Non-pigmented ciliary epithelial cell (primary cell): Measurements from ENCODE around the gene P2RY12.

Experiments used
- DNase-seq: peaks from one replicate; pipeline ENCODE4 v3.0.0-alpha.2; 2010; ENCODE audit warnings: low read depth

P2RY12 gene

GRCh38 chr3:151345859-151346258 is 38.7 kb downstream of the P2RY12 start:
- DNase-seq, result peak; percentile 34

- no peak for DNase-seq
Observed at GRCh38 chr3:151331696-151332095, 52.9 kb downstream of the P2RY12 start.

GRCh38 chr3:151330899-151331298 is 53.7 kb downstream of the P2RY12 start:
- DNase-seq, result no peak

GRCh38 chr3:151330379-151330778 is 54.2 kb downstream of the P2RY12 start:
- no peak for DNase-seq

- no peak for DNase-seq
Observed at GRCh38 chr3:151329363-151329762, 55.2 kb downstream of the P2RY12 start, which contains the start of gene P2RY13. Gene P2RY13 (minus strand): TSS chr3:151329549. CDS start chr3:151329528, 21 bp downstream.

- no peak for DNase-seq
Observed at GRCh38 chr3:151328298-151328995, 56.1 kb downstream of the P2RY12 start.

GRCh38 chr3:151327571-151328198 is 56.9 kb downstream of the P2RY12 start:
- no peak for DNase-seq

- no peak for DNase-seq
Observed at GRCh38 chr3:151322511-151322910, 62.0 kb downstream of the P2RY12 start.

GRCh38 chr3:151321526-151321925 is 63.0 kb downstream of the P2RY12 start:
- DNase-seq, result no peak

- DNase-seq, result no peak
Observed at GRCh38 chr3:151320131-151320530, 64.4 kb downstream of the P2RY12 start.

- DNase-seq, result no peak
Observed at GRCh38 chr3:151319628-151320027, 64.9 kb downstream of the P2RY12 start.

- DNase-seq, result no peak
Observed at GRCh38 chr3:151318991-151319390, 65.6 kb downstream of the P2RY12 start.

- no peak for DNase-seq
Observed at GRCh38 chr3:151318313-151318712, 66.2 kb downstream of the P2RY12 start.

GRCh38 chr3:151316267-151316991 is 68.1 kb downstream of the P2RY12 start, which contains the start of gene GPR87:
Gene GPR87 (minus strand): TSS chr3:151316820. CDS start chr3:151300100, 16,720 bp downstream.
- DNase-seq, result no peak

GRCh38 chr3:151315846-151316245 is 68.7 kb downstream of the P2RY12 start:
- DNase-seq, result no peak

- peak; percentile 44 for DNase-seq
Observed at GRCh38 chr3:151315136-151315535, 69.4 kb downstream of the P2RY12 start.

- no peak for DNase-seq
Observed at GRCh38 chr3:151314593-151314992, 70.0 kb downstream of the P2RY12 start.

- DNase-seq, result no peak
Observed at GRCh38 chr3:151314137-151314536, 70.4 kb downstream of the P2RY12 start.

- no peak for DNase-seq
Observed at GRCh38 chr3:151312972-151313371, 71.6 kb downstream of the P2RY12 start.

- no peak for DNase-seq
Observed at GRCh38 chr3:151309566-151309965, 75.0 kb downstream of the P2RY12 start.

- DNase-seq, result no peak
Observed at GRCh38 chr3:151307583-151308488, 76.7 kb downstream of the P2RY12 start.

GRCh38 chr3:151307131-151307530 is 77.4 kb downstream of the P2RY12 start:
- DNase-seq, result no peak
